ENCODE data around the gene PIBF1. TPM values are rescaled to one million over a fixed set of nuclear protein-coding genes. Genes with fewer than 3 reads are reported as not detected.

The PIBF1 gene
- total RNA-seq, 1 experiment from 2014 or later, result 12.9 TPM

- Mint-ChIP-seq H3K9me3 (no peaks in the 10 kb centered on the region), H3K4me3 (no peak overlapping the region), H3K27ac (no peak overlapping the region), H3K36me3 (peaks cover 59% of the 10 kb centered on the region), H3K4me1 (no peaks in the 10 kb centered on the region), H3K27me3 (ENCODE audit: low read depth) (no peaks in the 10 kb centered on the region)
- ATAC-seq (no peak), DNase-seq (ENCODE audit: low spot score) (no peak)
- TF ChIP-seq MAX (CRISPR knock-in tag; IDR thresholded peaks at IDR 0.05) (no peak), CDX4 (CRISPR knock-in tag; IDR thresholded peaks at IDR 0.05; ENCODE audit: borderline replicate concordance) (no peak), ZNF317 (CRISPR knock-in tag; IDR thresholded peaks at IDR 0.05; ENCODE audit: borderline replicate concordance, low read depth) (no peak), ARID4B (CRISPR knock-in tag; IDR thresholded peaks at IDR 0.05; ENCODE audit: borderline replicate concordance) (no peak), MXD4 (CRISPR knock-in tag; IDR thresholded peaks at IDR 0.05; ENCODE audit: borderline replicate concordance) (no peak), ATF2 (CRISPR knock-in tag; IDR thresholded peaks at IDR 0.05; ENCODE audit: borderline replicate concordance, low read depth) (no peak), SP1 (CRISPR knock-in tag; conservative IDR thresholded peaks at IDR 0.05) (no peak), ZNF671 (CRISPR knock-in tag; IDR thresholded peaks at IDR 0.05) (no peak), AR (CRISPR knock-in tag; IDR thresholded peaks at IDR 0.05) (no peak), PREB (CRISPR knock-in tag; IDR thresholded peaks at IDR 0.05; ENCODE audit: borderline replicate concordance) (no peak), ETV6 (CRISPR knock-in tag; IDR thresholded peaks at IDR 0.05) (no peak), ZNF425 (CRISPR knock-in tag; conservative IDR thresholded peaks at IDR 0.05) (no peak), ZNF423 (CRISPR knock-in tag; IDR thresholded peaks at IDR 0.05) (no peak), ATF1 (CRISPR knock-in tag; IDR thresholded peaks at IDR 0.05) (no peak), NR3C1 (CRISPR knock-in tag; conservative IDR thresholded peaks at IDR 0.05; ENCODE audit: low read depth) (no peak), E2F5 (CRISPR knock-in tag; IDR thresholded peaks at IDR 0.05) (no peak), ATF6 (CRISPR knock-in tag; IDR thresholded peaks at IDR 0.05) (no peak), NFATC4 (CRISPR knock-in tag; IDR thresholded peaks at IDR 0.05) (no peak)
- ChIA-PET POLR2A (no interaction called here), CTCF (no interaction called here)
Measured at GRCh38 chr13:72745260-72745659, 36.7 kb upstream of the PIBF1 start.

Measured in WTC11 (cell line).